H1 (cell line): ENCODE measurements around the gene ADAMTS16. TPM values are rescaled to one million over a fixed set of nuclear protein-coding genes. Genes with fewer than 3 reads are reported as not detected.

ENCODE experiments used
- CTCF ChIA-PET: fragments of 300-600 bp; sonication (Branson Sonifier 250); formaldehyde crosslinking; loops from one replicate; lab custom pipeline; 2021; ENCODE audit not compliant: partially characterized antibody; lab: Charles Lee
- POLR2A ChIA-PET: fragments of 300-600 bp; sonication (Branson Sonifier 250); formaldehyde crosslinking; loops from one replicate; lab custom pipeline; 2021; ENCODE audit warnings: inconsistent platforms; ENCODE audit not compliant: partially characterized antibody; lab: Charles Lee
- DNase-seq, 2 experiments: peaks; one replicate each; pipeline versions ENCODE4 v3.0.0 to v3.0.0-alpha.2; 2010 to 2022; ENCODE audit warnings: low spot score in 2 of 2, low read depth in 1 of 2, mixed read lengths in 1 of 2
- FAIRE-seq: peaks from 2 replicates; lab custom pipeline; 2011; peaks lifted over from hg19 to GRCh38; lab: Jason Lieb, UNC
- H2AFZ ChIP-seq: 2 replicates; pipeline ENCODE4 v1.8.1; 2012; ENCODE audit warnings: low read length, inconsistent platforms
- H2AK5ac ChIP-seq: 2 replicates; pipeline ENCODE4 v1.6.1; 2013; ENCODE audit warnings: low read depth, low read length
- H2BK120ac ChIP-seq: replicated peaks from 2 replicates; pipeline ENCODE3; 2013; ENCODE audit warnings: low read depth, low read length, inconsistent platforms
- H2BK12ac ChIP-seq: 2 replicates; pipeline ENCODE4 v1.6.1; 2013; ENCODE audit warnings: low read depth, low read length
- H2BK15ac ChIP-seq: 2 replicates; pipeline ENCODE4 v1.6.1; 2013; ENCODE audit warnings: low read length
- H2BK20ac ChIP-seq: 2 replicates; pipeline ENCODE4 v1.6.1; 2013; ENCODE audit warnings: low read length
- H2BK5ac ChIP-seq: 2 replicates; pipeline ENCODE4 v1.6.1; 2013; ENCODE audit warnings: low read depth, low read length
- H3K14ac ChIP-seq: 2 replicates; pipeline ENCODE4 v1.6.1; 2013; ENCODE audit warnings: inconsistent platforms; ENCODE audit not compliant: insufficient read length
- H3K18ac ChIP-seq: 2 replicates; pipeline ENCODE4 v1.6.1; 2013; ENCODE audit warnings: low read length; ENCODE audit errors: extremely low read depth
- H3K23ac ChIP-seq: 2 replicates; pipeline ENCODE4 v1.6.1; 2013; ENCODE audit warnings: inconsistent platforms; ENCODE audit not compliant: insufficient read length
- H3K23me2 ChIP-seq: 2 replicates; pipeline ENCODE4 v1.6.1; 2013; ENCODE audit warnings: low read depth, low read length
- H3K27ac ChIP-seq: 2 replicates; pipeline ENCODE4 v1.6.1; 2011; ENCODE audit warnings: low read depth, low read length, inconsistent platforms
- H3K27me3 ChIP-seq, 4 experiments: replicated peaks in 1 of 4; 1 replicate in 1 of 4; 2 replicates in 3 of 4; pipeline versions ENCODE4 v1.6.1 to v1.8.1; 2011 to 2013; ENCODE audit warnings: low read length in 3 of 4, mild to moderate bottlenecking in 3 of 4, inconsistent platforms in 2 of 4, mixed read lengths in 2 of 4, moderate library complexity in 1 of 4; ENCODE audit not compliant: control insufficient read depth in 3 of 4, insufficient read depth in 3 of 4; ENCODE audit errors: extremely low read depth in 1 of 4
- H3K36me3 ChIP-seq, 4 experiments: 2 replicates each; pipeline versions ENCODE4 v1.6.1 to v1.8.1; 2011 to 2013; ENCODE audit warnings: mild to moderate bottlenecking in 4 of 4, low read length in 3 of 4, moderate library complexity in 2 of 4, control low read depth in 1 of 4, inconsistent platforms in 1 of 4; ENCODE audit not compliant: insufficient read depth in 4 of 4, control insufficient read depth in 2 of 4
- H3K4ac ChIP-seq: replicated peaks from 2 replicates; pipeline ENCODE3; 2013; ENCODE audit warnings: low read length, low read depth, mixed read lengths, inconsistent platforms; ENCODE audit not compliant: insufficient read length
- H3K4me1 ChIP-seq, 4 experiments: replicated peaks in 1 of 4; 1 replicate in 1 of 4; 2 replicates in 3 of 4; pipeline versions ENCODE4 v1.6.1 to v1.8.1; 2011 to 2013; ENCODE audit warnings: low read length in 3 of 4, inconsistent platforms in 2 of 4, mixed read lengths in 1 of 4; ENCODE audit not compliant: insufficient read depth in 4 of 4, control insufficient read depth in 3 of 4
- H3K4me2 ChIP-seq, 2 experiments: 2 replicates each; pipeline versions ENCODE4 v1.6.1 to v1.8.1; 2011 to 2013; ENCODE audit warnings: low read depth in 2 of 2, low read length in 2 of 2, control low read depth in 1 of 2, inconsistent platforms in 1 of 2, mild to moderate bottlenecking in 1 of 2; ENCODE audit not compliant: insufficient read depth in 1 of 2
- H3K4me3 ChIP-seq, 4 experiments: fragments of 200-600, 300-600 bp in 1 of 4; sonication (generic), shearing (Covaris generic), sonication (Bioruptor Twin) in 1 of 4; 2 replicates each; pipeline versions ENCODE4 v1.5.1 to v1.8.1; 2011 to 2016; ENCODE audit warnings: low read length in 4 of 4, low read depth in 3 of 4, control low read depth in 2 of 4, inconsistent platforms in 2 of 4, mild to moderate bottlenecking in 2 of 4, mixed read lengths in 1 of 4, moderate library complexity in 1 of 4; ENCODE audit not compliant: insufficient read depth in 2 of 4; ENCODE audit errors: extremely low read depth in 1 of 4
- H3K56ac ChIP-seq: replicated peaks from 2 replicates; pipeline ENCODE3; 2013; ENCODE audit warnings: low read depth, mild to moderate bottlenecking, mixed read lengths, low read length, inconsistent platforms; ENCODE audit not compliant: insufficient read length
- H3K79me1 ChIP-seq: 2 replicates; pipeline ENCODE4 v1.6.1; 2013; ENCODE audit warnings: low read depth, low read length, control low read depth
- H3K79me2 ChIP-seq, 2 experiments: 2 replicates each; pipeline versions ENCODE4 v1.6.1 to v1.8.1; 2012 to 2013; ENCODE audit warnings: low read length in 2 of 2, mild to moderate bottlenecking in 2 of 2, inconsistent platforms in 1 of 2; ENCODE audit not compliant: insufficient read depth in 2 of 2, control insufficient read depth in 1 of 2
- H3K9ac ChIP-seq, 4 experiments: replicated peaks in 1 of 4; 1 replicate in 1 of 4; 2 replicates in 3 of 4; pipeline versions ENCODE4 v1.6.1 to v1.8.1; 2011 to 2013; ENCODE audit warnings: low read depth in 3 of 4, low read length in 3 of 4, control low read depth in 2 of 4, mild to moderate bottlenecking in 2 of 4, moderate library complexity in 2 of 4, inconsistent platforms in 1 of 4; ENCODE audit errors: extremely low read depth in 1 of 4
- H3K9me3 ChIP-seq, 2 experiments: 2 replicates each; pipeline versions ENCODE4 v1.6.1 to v1.8.1; 2012 to 2013; ENCODE audit warnings: mild to moderate bottlenecking in 2 of 2, moderate library complexity in 2 of 2, control low read depth in 1 of 2, inconsistent platforms in 1 of 2, low read depth in 1 of 2, low read length in 1 of 2, mixed read lengths in 1 of 2; ENCODE audit not compliant: insufficient read depth in 2 of 2
- H4K20me1 ChIP-seq, 2 experiments: replicated peaks in 1 of 2; 2 replicates each; pipeline versions ENCODE3 to v1.8.1; 2011 to 2013; ENCODE audit warnings: inconsistent platforms in 2 of 2, low read length in 2 of 2, mild to moderate bottlenecking in 1 of 2; ENCODE audit not compliant: insufficient read depth in 2 of 2, control insufficient read depth in 1 of 2
- H4K5ac ChIP-seq: 2 replicates; pipeline ENCODE4 v1.6.1; 2013; ENCODE audit warnings: low read length, low read depth, mixed read lengths, inconsistent platforms; ENCODE audit not compliant: insufficient read length
- H4K8ac ChIP-seq: 2 replicates; pipeline ENCODE4 v1.8.0; 2013; ENCODE audit warnings: mild to moderate bottlenecking, moderate library complexity, low read length, inconsistent platforms; ENCODE audit not compliant: insufficient read depth; ENCODE audit errors: extremely low read depth
- H4K91ac ChIP-seq: replicated peaks from 2 replicates; pipeline ENCODE3; 2013; ENCODE audit warnings: low read length, mixed read lengths, inconsistent platforms; ENCODE audit not compliant: insufficient read length
- EZH2 ChIP-seq: fragments of 200-600 bp; sonication (generic); IDR thresholded peaks from 2 replicates; pipeline ENCODE4 v1.7.1; 2012; ENCODE audit warnings: low read depth, mild to moderate bottlenecking, moderate library complexity, low read length, inconsistent platforms; ENCODE audit not compliant: severe bottlenecking
- RFX5 ChIP-seq: IDR thresholded peaks from 2 replicates; pipeline ENCODE4 v1.6.1; 2011; ENCODE audit warnings: low read depth, low read length, improper control_type of control experiment, borderline replicate concordance
- SP1 ChIP-seq: IDR thresholded peaks from 2 replicates; pipeline ENCODE4 v1.6.1; 2011; ENCODE audit warnings: low read depth, low read length
- WGBS, 2 experiments: shearing (Covaris generic) in 1 of 2; methylation state at CpG; one replicate each; pipeline versions ENCODE4 v1.1.6 to v1.1.7; 2013 to 2015; ENCODE audit warnings: low lambda C conversion rate in 2 of 2, mixed read lengths in 2 of 2, inconsistent platforms in 1 of 2, low coverage in 1 of 2, missing lambda C conversion rate in 1 of 2; ENCODE audit not compliant: insufficient replicate concordance in 2 of 2, insufficient coverage in 1 of 2, insufficient read length in 1 of 2; ENCODE audit errors: extremely low coverage in 1 of 2, missing lambda C conversion rate in 1 of 2; 5-methylcytosine and 5-hydroxymethylcytosine counted together
- polyA plus RNA-seq, 7 experiments: library from polyadenylated mRNA; depleted of rRNA in 3 of 7; stranded (reverse) in 5 of 7; unstranded in 2 of 7; fragments of >200 nt in 5 of 7; fragments of 200-250 nt in 2 of 7; gene quantifications; 1 replicate in 5 of 7; 2 replicates in 1 of 7; 4 replicates in 1 of 7; pipeline versions ENCODE4 v1.2.1 to v1.2.3, GENCODE V29; 2011 to 2013; ENCODE audit warnings: missing spikeins in 2 of 7, mixed read lengths in 2 of 7
- total RNA-seq: library from RNA; stranded (reverse); fragmentation: NEBNext Ultra II Directional; extraction: Animal tissue kit (Norgen Biotek cat#: 25700); gene quantifications from 2 replicates; pipeline ENCODE4 v1.2.1, GENCODE V29; 2021

The ADAMTS16 gene
- total and polyA plus RNA-seq, 2 of the 8 experiments (the other 6 are each of a cell fraction or from before 2014, with no cell fraction given), result 3.7 to 16.0 TPM

DNA sequence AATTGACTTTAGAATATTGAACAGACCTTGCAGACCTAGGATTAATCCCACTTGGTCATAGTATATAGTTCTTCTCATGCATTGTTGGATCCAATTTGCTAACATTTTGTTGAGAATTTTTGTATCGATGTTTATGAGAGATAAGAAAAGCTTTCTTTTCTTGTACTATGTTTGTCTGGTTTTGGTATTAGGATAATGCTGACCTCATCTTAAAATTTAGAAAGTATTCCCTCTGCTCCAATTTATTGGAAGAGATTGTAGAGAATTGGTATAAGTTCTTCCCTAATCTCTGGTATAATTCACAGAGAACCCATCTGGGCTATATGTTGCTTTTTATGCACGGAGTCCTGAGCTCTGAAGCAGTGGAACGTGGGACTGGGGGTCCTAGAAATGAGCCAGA lies 67.7 kb downstream of the ADAMTS16 start:
- H4K20me1 ChIP-seq, result no peaks in the 10 kb centered on the region
- FAIRE-seq, result no peak
- no peak overlapping the region for H2BK15ac ChIP-seq
- no peak overlapping the region for H3K4me3 ChIP-seq
- H2BK12ac ChIP-seq, result no peak overlapping the region
- no peak overlapping the region for H2BK20ac ChIP-seq
- no peaks in the 10 kb centered on the region for H3K9me3 ChIP-seq
- DNase-seq, result no peak
- no peak overlapping the region for H4K91ac ChIP-seq
- H3K4me2 ChIP-seq, result no peak overlapping the region
- no peak overlapping the region for H3K27ac ChIP-seq
- no peaks in the 10 kb centered on the region for H3K23me2 ChIP-seq
- H3K23ac ChIP-seq, result no peak overlapping the region
- no peak overlapping the region for H2AFZ ChIP-seq
- no peak for TF ChIP-seq EZH2
- TF ChIP-seq SP1, result no peak
- TF ChIP-seq RFX5, result no peak
- CTCF ChIA-PET, result interaction anchor here (0.6 kb wide), 1 partner anchor 211 kb away, joined by 4 read pairs; no protein-coding TSS in a partner anchor
- H4K8ac ChIP-seq, result no peak overlapping the region
- H3K27me3 ChIP-seq, result no peaks in the 10 kb centered on the region
- no peak overlapping the region for H2BK120ac ChIP-seq
- POLR2A ChIA-PET, result no interaction called here
- no peak overlapping the region for H4K5ac ChIP-seq
- WGBS, 2 experiments, result 95% methylated on average over 3 of the region's 3 CpGs; no CpG with 5 or more reads in 1 of the 2 experiments
- no peak overlapping the region for H2AK5ac ChIP-seq
- no peaks in the 10 kb centered on the region for H3K79me2 ChIP-seq
- no peak overlapping the region for H3K56ac ChIP-seq
- H3K4ac ChIP-seq, result no peak overlapping the region
- no peak overlapping the region for H3K18ac ChIP-seq
- no peak overlapping the region for H2BK5ac ChIP-seq
- H3K14ac ChIP-seq, result no peak overlapping the region
- no peaks in the 10 kb centered on the region for H3K79me1 ChIP-seq
- H3K36me3 ChIP-seq, result no peaks in the 10 kb centered on the region
- H3K9ac ChIP-seq, result no peak overlapping the region
- no peaks in the 10 kb centered on the region for H3K4me1 ChIP-seq
